ENCODE data around the gene HNRNPA1. TPM values are rescaled to one million over a fixed set of nuclear protein-coding genes. Genes with fewer than 3 reads are reported as not detected.

The HNRNPA1 gene
- total and polyA plus RNA-seq, 9 of the 15 experiments (the other 6 are each of a cell fraction or from before 2014, with no cell fraction given), result 1,166 to 2,703 (median 1,815) TPM

DNA sequence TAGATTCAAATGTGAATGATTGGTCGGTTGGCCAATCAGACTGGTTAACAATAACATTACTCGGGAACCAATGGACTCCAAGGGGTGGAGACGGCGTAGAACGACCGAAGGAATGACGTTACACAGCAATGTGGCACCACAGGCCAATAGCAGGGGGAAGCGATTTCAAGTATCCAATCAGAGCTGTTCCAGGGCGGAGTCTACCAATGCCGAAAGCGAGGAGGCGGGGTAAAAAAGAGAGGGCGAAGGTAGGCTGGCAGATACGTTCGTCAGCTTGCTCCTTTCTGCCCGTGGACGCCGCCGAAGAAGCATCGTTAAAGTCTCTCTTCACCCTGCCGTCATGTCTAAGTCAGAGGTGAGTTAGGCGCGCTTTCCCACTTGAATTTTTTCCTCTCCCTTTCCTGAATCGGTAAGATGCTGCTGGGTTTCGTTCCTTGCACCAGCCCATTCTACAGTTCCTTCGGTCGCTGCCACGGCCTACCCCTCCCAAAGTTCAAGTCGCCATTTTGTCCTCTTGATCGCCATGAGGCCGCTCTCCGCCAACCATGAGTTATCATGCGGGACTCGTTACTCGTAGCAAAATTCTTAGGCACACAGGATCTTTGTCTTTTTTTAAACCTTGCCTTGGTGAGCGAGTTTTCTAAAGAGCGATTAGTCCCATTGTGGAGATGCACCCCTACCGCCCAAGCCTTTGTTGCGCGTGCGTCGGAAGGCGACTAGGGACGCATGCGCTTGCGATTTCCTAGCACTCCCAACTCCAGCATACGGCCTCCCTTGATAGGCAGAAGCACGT lies at the start of gene HNRNPA1 (continued):
- TF ChIP-seq, protein P1, sequence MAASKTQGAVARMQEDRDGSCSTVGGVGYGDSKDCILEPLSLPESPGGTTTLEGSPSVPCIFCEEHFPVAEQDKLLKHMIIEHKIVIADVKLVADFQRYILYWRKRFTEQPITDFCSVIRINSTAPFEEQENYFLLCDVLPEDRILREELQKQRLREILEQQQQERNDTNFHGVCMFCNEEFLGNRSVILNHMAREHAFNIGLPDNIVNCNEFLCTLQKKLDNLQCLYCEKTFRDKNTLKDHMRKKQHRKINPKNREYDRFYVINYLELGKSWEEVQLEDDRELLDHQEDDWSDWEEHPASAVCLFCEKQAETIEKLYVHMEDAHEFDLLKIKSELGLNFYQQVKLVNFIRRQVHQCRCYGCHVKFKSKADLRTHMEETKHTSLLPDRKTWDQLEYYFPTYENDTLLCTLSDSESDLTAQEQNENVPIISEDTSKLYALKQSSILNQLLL (CRISPR knock-in tag; IDR thresholded peaks at IDR 0.05; ENCODE audit: borderline replicate concordance), result no peak
- peak; percentile 92; the same call in 1 of the 2 replicates for TF ChIP-seq GTF2E2 (tag; IDR thresholded peaks at IDR 0.05)
- TF ChIP-seq ZSCAN29 (IDR thresholded peaks at IDR 0.05), result no peak
- TF ChIP-seq ETV5 (CRISPR knock-in tag; IDR thresholded peaks at IDR 0.05; ENCODE audit: low read depth), result peak; percentile 78
- no peak for TF ChIP-seq ZBTB7A (IDR thresholded peaks at IDR 0.05; ENCODE audit: borderline replicate concordance, control insufficient read depth, low read depth, low read length)
- no peak for TF ChIP-seq MEF2D (tag; conservative IDR thresholded peaks at IDR 0.05; ENCODE audit: low read depth)
- TF ChIP-seq ESRRB (CRISPR knock-in tag; IDR thresholded peaks at IDR 0.05; ENCODE audit: borderline replicate concordance), result no peak
- TF ChIP-seq STAT5B (CRISPR knock-in tag; IDR thresholded peaks at IDR 0.05), result no peak
- no peak for TF ChIP-seq ZNF143 (CRISPR knock-in tag; IDR thresholded peaks at IDR 0.05)
- no peak for TF ChIP-seq KAT2B (IDR thresholded peaks at IDR 0.05; ENCODE audit: low read depth, low read length)
- no peak for TF ChIP-seq ZNF140 (CRISPR knock-in tag; IDR thresholded peaks at IDR 0.05)
- 0 out of 2 replicates have a peak, but pooled peaks have one; percentile 49 for TF ChIP-seq MXI1 (IDR thresholded peaks at IDR 0.05; ENCODE audit: low read depth, low read length)
- no peak for TF ChIP-seq RUNX1 (IDR thresholded peaks at IDR 0.05; ENCODE audit: low read depth)
- no peak for TF ChIP-seq ZFP30 (CRISPR knock-in tag; IDR thresholded peaks at IDR 0.05; ENCODE audit: borderline replicate concordance)
- TF ChIP-seq ETV1 (tag; conservative IDR thresholded peaks at IDR 0.05; ENCODE audit: low read depth), result peak; percentile 17; the same call in 1 of the 2 replicates
- peak; percentile 47; the same call in 1 of the 2 replicates for TF ChIP-seq ZFPM2 (CRISPR knock-in tag; IDR thresholded peaks at IDR 0.05)
- TF ChIP-seq, protein P2, sequence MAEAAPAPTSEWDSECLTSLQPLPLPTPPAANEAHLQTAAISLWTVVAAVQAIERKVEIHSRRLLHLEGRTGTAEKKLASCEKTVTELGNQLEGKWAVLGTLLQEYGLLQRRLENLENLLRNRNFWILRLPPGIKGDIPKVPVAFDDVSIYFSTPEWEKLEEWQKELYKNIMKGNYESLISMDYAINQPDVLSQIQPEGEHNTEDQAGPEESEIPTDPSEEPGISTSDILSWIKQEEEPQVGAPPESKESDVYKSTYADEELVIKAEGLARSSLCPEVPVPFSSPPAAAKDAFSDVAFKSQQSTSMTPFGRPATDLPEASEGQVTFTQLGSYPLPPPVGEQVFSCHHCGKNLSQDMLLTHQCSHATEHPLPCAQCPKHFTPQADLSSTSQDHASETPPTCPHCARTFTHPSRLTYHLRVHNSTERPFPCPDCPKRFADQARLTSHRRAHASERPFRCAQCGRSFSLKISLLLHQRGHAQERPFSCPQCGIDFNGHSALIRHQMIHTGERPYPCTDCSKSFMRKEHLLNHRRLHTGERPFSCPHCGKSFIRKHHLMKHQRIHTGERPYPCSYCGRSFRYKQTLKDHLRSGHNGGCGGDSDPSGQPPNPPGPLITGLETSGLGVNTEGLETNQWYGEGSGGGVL (CRISPR knock-in tag; IDR thresholded peaks at IDR 0.05), result no peak
- peak; percentile 49 for TF ChIP-seq PRPF4 (IDR thresholded peaks at IDR 0.05; ENCODE audit: insufficient read depth, low read depth, low read length, poor library complexity, severe bottlenecking)
- TF ChIP-seq POU5F1 (IDR thresholded peaks at IDR 0.05; ENCODE audit: borderline replicate concordance, low read depth, low read length, partially characterized antibody), result no peak
- no peak for TF ChIP-seq ZBTB17 (CRISPR knock-in tag; IDR thresholded peaks at IDR 0.05)
- no peak; the same call in 1 of the 2 replicates for TF ChIP-seq ZBTB1 (CRISPR knock-in tag; IDR thresholded peaks at IDR 0.05; ENCODE audit: borderline replicate concordance, low read depth)
- TF ChIP-seq ARNT (IDR thresholded peaks at IDR 0.05), result peak in 1 of 2 experiments; percentile 60; a peak in 2 of 4 replicates
- no peak for TF ChIP-seq MTA1 (IDR thresholded peaks at IDR 0.05; ENCODE audit: borderline replicate concordance)
- no peak for TF ChIP-seq CREBBP (IDR thresholded peaks at IDR 0.05; ENCODE audit: low read depth, low read length)
- no peak for TF ChIP-seq SREBF2 (CRISPR knock-in tag; IDR thresholded peaks at IDR 0.05)

All from K562 (cell line).